H1 (cell line): ENCODE measurements around the gene APC2. TPM values are rescaled to one million over a fixed set of nuclear protein-coding genes. Genes with fewer than 3 reads are reported as not detected.

Source experiments
- CTCF ChIA-PET: fragments of 300-600 bp; sonication (Branson Sonifier 250); formaldehyde crosslinking; loops from one replicate; lab custom pipeline; 2021; ENCODE audit not compliant: partially characterized antibody; lab: Charles Lee
- POLR2A ChIA-PET: fragments of 300-600 bp; sonication (Branson Sonifier 250); formaldehyde crosslinking; loops from one replicate; lab custom pipeline; 2021; ENCODE audit warnings: inconsistent platforms; ENCODE audit not compliant: partially characterized antibody; lab: Charles Lee
- DNase-seq, 2 experiments: peaks; one replicate each; pipeline versions ENCODE4 v3.0.0 to v3.0.0-alpha.2; 2010 to 2022; ENCODE audit warnings: low spot score in 2 of 2, low read depth in 1 of 2, mixed read lengths in 1 of 2
- FAIRE-seq: peaks from 2 replicates; lab custom pipeline; 2011; peaks lifted over from hg19 to GRCh38; lab: Jason Lieb, UNC
- H2AFZ ChIP-seq: 2 replicates; pipeline ENCODE4 v1.8.1; 2012; ENCODE audit warnings: low read length, inconsistent platforms
- H2AK5ac ChIP-seq: 2 replicates; pipeline ENCODE4 v1.6.1; 2013; ENCODE audit warnings: low read depth, low read length
- H2BK120ac ChIP-seq: replicated peaks from 2 replicates; pipeline ENCODE3; 2013; ENCODE audit warnings: low read depth, low read length, inconsistent platforms
- H2BK12ac ChIP-seq: 2 replicates; pipeline ENCODE4 v1.6.1; 2013; ENCODE audit warnings: low read depth, low read length
- H2BK15ac ChIP-seq: 2 replicates; pipeline ENCODE4 v1.6.1; 2013; ENCODE audit warnings: low read length
- H2BK20ac ChIP-seq: 2 replicates; pipeline ENCODE4 v1.6.1; 2013; ENCODE audit warnings: low read length
- H2BK5ac ChIP-seq: 2 replicates; pipeline ENCODE4 v1.6.1; 2013; ENCODE audit warnings: low read depth, low read length
- H3K14ac ChIP-seq: 2 replicates; pipeline ENCODE4 v1.6.1; 2013; ENCODE audit warnings: inconsistent platforms; ENCODE audit not compliant: insufficient read length
- H3K18ac ChIP-seq: 2 replicates; pipeline ENCODE4 v1.6.1; 2013; ENCODE audit warnings: low read length; ENCODE audit errors: extremely low read depth
- H3K23ac ChIP-seq: 2 replicates; pipeline ENCODE4 v1.6.1; 2013; ENCODE audit warnings: inconsistent platforms; ENCODE audit not compliant: insufficient read length
- H3K23me2 ChIP-seq: 2 replicates; pipeline ENCODE4 v1.6.1; 2013; ENCODE audit warnings: low read depth, low read length
- H3K27ac ChIP-seq: 2 replicates; pipeline ENCODE4 v1.6.1; 2011; ENCODE audit warnings: low read depth, low read length, inconsistent platforms
- H3K27me3 ChIP-seq, 4 experiments: replicated peaks in 1 of 4; 1 replicate in 1 of 4; 2 replicates in 3 of 4; pipeline versions ENCODE4 v1.6.1 to v1.8.1; 2011 to 2013; ENCODE audit warnings: low read length in 3 of 4, mild to moderate bottlenecking in 3 of 4, inconsistent platforms in 2 of 4, mixed read lengths in 2 of 4, moderate library complexity in 1 of 4; ENCODE audit not compliant: control insufficient read depth in 3 of 4, insufficient read depth in 3 of 4; ENCODE audit errors: extremely low read depth in 1 of 4
- H3K36me3 ChIP-seq, 4 experiments: 2 replicates each; pipeline versions ENCODE4 v1.6.1 to v1.8.1; 2011 to 2013; ENCODE audit warnings: mild to moderate bottlenecking in 4 of 4, low read length in 3 of 4, moderate library complexity in 2 of 4, control low read depth in 1 of 4, inconsistent platforms in 1 of 4; ENCODE audit not compliant: insufficient read depth in 4 of 4, control insufficient read depth in 2 of 4
- H3K4ac ChIP-seq: replicated peaks from 2 replicates; pipeline ENCODE3; 2013; ENCODE audit warnings: low read length, low read depth, mixed read lengths, inconsistent platforms; ENCODE audit not compliant: insufficient read length
- H3K4me1 ChIP-seq, 4 experiments: replicated peaks in 1 of 4; 1 replicate in 1 of 4; 2 replicates in 3 of 4; pipeline versions ENCODE4 v1.6.1 to v1.8.1; 2011 to 2013; ENCODE audit warnings: low read length in 3 of 4, inconsistent platforms in 2 of 4, mixed read lengths in 1 of 4; ENCODE audit not compliant: insufficient read depth in 4 of 4, control insufficient read depth in 3 of 4
- H3K4me2 ChIP-seq, 2 experiments: 2 replicates each; pipeline versions ENCODE4 v1.6.1 to v1.8.1; 2011 to 2013; ENCODE audit warnings: low read depth in 2 of 2, low read length in 2 of 2, control low read depth in 1 of 2, inconsistent platforms in 1 of 2, mild to moderate bottlenecking in 1 of 2; ENCODE audit not compliant: insufficient read depth in 1 of 2
- H3K4me3 ChIP-seq, 4 experiments: fragments of 200-600, 300-600 bp in 1 of 4; sonication (generic), shearing (Covaris generic), sonication (Bioruptor Twin) in 1 of 4; 2 replicates each; pipeline versions ENCODE4 v1.5.1 to v1.8.1; 2011 to 2016; ENCODE audit warnings: low read length in 4 of 4, low read depth in 3 of 4, control low read depth in 2 of 4, inconsistent platforms in 2 of 4, mild to moderate bottlenecking in 2 of 4, mixed read lengths in 1 of 4, moderate library complexity in 1 of 4; ENCODE audit not compliant: insufficient read depth in 2 of 4; ENCODE audit errors: extremely low read depth in 1 of 4
- H3K56ac ChIP-seq: replicated peaks from 2 replicates; pipeline ENCODE3; 2013; ENCODE audit warnings: low read depth, mild to moderate bottlenecking, mixed read lengths, low read length, inconsistent platforms; ENCODE audit not compliant: insufficient read length
- H3K79me1 ChIP-seq: 2 replicates; pipeline ENCODE4 v1.6.1; 2013; ENCODE audit warnings: low read depth, low read length, control low read depth
- H3K79me2 ChIP-seq, 2 experiments: 2 replicates each; pipeline versions ENCODE4 v1.6.1 to v1.8.1; 2012 to 2013; ENCODE audit warnings: low read length in 2 of 2, mild to moderate bottlenecking in 2 of 2, inconsistent platforms in 1 of 2; ENCODE audit not compliant: insufficient read depth in 2 of 2, control insufficient read depth in 1 of 2
- H3K9ac ChIP-seq, 4 experiments: replicated peaks in 1 of 4; 1 replicate in 1 of 4; 2 replicates in 3 of 4; pipeline versions ENCODE4 v1.6.1 to v1.8.1; 2011 to 2013; ENCODE audit warnings: low read depth in 3 of 4, low read length in 3 of 4, control low read depth in 2 of 4, mild to moderate bottlenecking in 2 of 4, moderate library complexity in 2 of 4, inconsistent platforms in 1 of 4; ENCODE audit errors: extremely low read depth in 1 of 4
- H3K9me3 ChIP-seq, 2 experiments: 2 replicates each; pipeline versions ENCODE4 v1.6.1 to v1.8.1; 2012 to 2013; ENCODE audit warnings: mild to moderate bottlenecking in 2 of 2, moderate library complexity in 2 of 2, control low read depth in 1 of 2, inconsistent platforms in 1 of 2, low read depth in 1 of 2, low read length in 1 of 2, mixed read lengths in 1 of 2; ENCODE audit not compliant: insufficient read depth in 2 of 2
- H4K20me1 ChIP-seq, 2 experiments: replicated peaks in 1 of 2; 2 replicates each; pipeline versions ENCODE3 to v1.8.1; 2011 to 2013; ENCODE audit warnings: inconsistent platforms in 2 of 2, low read length in 2 of 2, mild to moderate bottlenecking in 1 of 2; ENCODE audit not compliant: insufficient read depth in 2 of 2, control insufficient read depth in 1 of 2
- H4K5ac ChIP-seq: 2 replicates; pipeline ENCODE4 v1.6.1; 2013; ENCODE audit warnings: low read length, low read depth, mixed read lengths, inconsistent platforms; ENCODE audit not compliant: insufficient read length
- H4K8ac ChIP-seq: 2 replicates; pipeline ENCODE4 v1.8.0; 2013; ENCODE audit warnings: mild to moderate bottlenecking, moderate library complexity, low read length, inconsistent platforms; ENCODE audit not compliant: insufficient read depth; ENCODE audit errors: extremely low read depth
- H4K91ac ChIP-seq: replicated peaks from 2 replicates; pipeline ENCODE3; 2013; ENCODE audit warnings: low read length, mixed read lengths, inconsistent platforms; ENCODE audit not compliant: insufficient read length
- E2F6 ChIP-seq: IDR thresholded peaks from 2 replicates; pipeline ENCODE4 v1.6.1; 2012; ENCODE audit warnings: inconsistent platforms
- HDAC2 ChIP-seq, 2 experiments: fragments of 300-600 bp in 1 of 2; sonication (generic) in 1 of 2; IDR thresholded peaks; 2 replicates each; pipeline ENCODE4 v1.6.1; 2011 to 2012; ENCODE audit warnings: low read depth in 2 of 2, low read length in 2 of 2, mild to moderate bottlenecking in 2 of 2, moderate library complexity in 2 of 2, borderline replicate concordance in 1 of 2, inconsistent platforms in 1 of 2
- MAX ChIP-seq: IDR thresholded peaks from 2 replicates; pipeline ENCODE4 v1.6.1; 2012; ENCODE audit warnings: inconsistent platforms
- POLR2A ChIP-seq, 2 experiments: IDR thresholded peaks; 1 replicate in 1 of 2; 2 replicates in 1 of 2; pipeline ENCODE4 v1.6.1; 2011; ENCODE audit warnings: low read depth in 2 of 2, low read length in 2 of 2, mild to moderate bottlenecking in 2 of 2; ENCODE audit errors: control extremely low read depth in 1 of 2
- POU5F1 ChIP-seq: IDR thresholded peaks from 2 replicates; pipeline ENCODE4 v1.6.1; 2011; ENCODE audit warnings: low read depth, mild to moderate bottlenecking, low read length, moderate library complexity
- WGBS, 2 experiments: shearing (Covaris generic) in 1 of 2; methylation state at CpG; one replicate each; pipeline versions ENCODE4 v1.1.6 to v1.1.7; 2013 to 2015; ENCODE audit warnings: low lambda C conversion rate in 2 of 2, mixed read lengths in 2 of 2, inconsistent platforms in 1 of 2, low coverage in 1 of 2, missing lambda C conversion rate in 1 of 2; ENCODE audit not compliant: insufficient replicate concordance in 2 of 2, insufficient coverage in 1 of 2, insufficient read length in 1 of 2; ENCODE audit errors: extremely low coverage in 1 of 2, missing lambda C conversion rate in 1 of 2; 5-methylcytosine and 5-hydroxymethylcytosine counted together
- polyA plus RNA-seq, 7 experiments: library from polyadenylated mRNA; depleted of rRNA in 3 of 7; stranded (reverse) in 5 of 7; unstranded in 2 of 7; fragments of >200 nt in 5 of 7; fragments of 200-250 nt in 2 of 7; gene quantifications; 1 replicate in 5 of 7; 2 replicates in 1 of 7; 4 replicates in 1 of 7; pipeline versions ENCODE4 v1.2.1 to v1.2.3, GENCODE V29; 2011 to 2013; ENCODE audit warnings: missing spikeins in 2 of 7, mixed read lengths in 2 of 7
- total RNA-seq: library from RNA; stranded (reverse); fragmentation: NEBNext Ultra II Directional; extraction: Animal tissue kit (Norgen Biotek cat#: 25700); gene quantifications from 2 replicates; pipeline ENCODE4 v1.2.1, GENCODE V29; 2021

The APC2 gene
- total and polyA plus RNA-seq, 2 of the 8 experiments (the other 6 are each of a cell fraction or from before 2014, with no cell fraction given) = 1.3 to 4.1 TPM

- H3K79me1 ChIP-seq = no peaks in the 10 kb centered on the region; the same call in 1 of the 2 replicates
- H3K56ac ChIP-seq = no peak overlapping the region
- no peak overlapping the region for H4K91ac ChIP-seq
- no peak overlapping the region for H2BK20ac ChIP-seq
- H3K14ac ChIP-seq = no peak overlapping the region
- FAIRE-seq (no peak), DNase-seq (no peak)
- POLR2A ChIA-PET = interaction anchor here (0.9 to 9.4 kb wide), 11 partner anchors 12 to 186 kb away, joined by 3 to 109 read pairs (median 3); partner anchors contain the start of genes FAM174C and REEP6
- H2BK5ac ChIP-seq = no peak overlapping the region
- peaks cover 4% of the 10 kb centered on the region; the same call in 1 of the 2 replicates for H3K23me2 ChIP-seq
- peak; percentile 82 for TF ChIP-seq MAX
- 0 out of 2 replicates have a peak, but pooled peaks have one; percentile 50 for TF ChIP-seq E2F6
- no peak for TF ChIP-seq HDAC2 (IDR thresholded peaks at IDR 0.05; ENCODE audit: borderline replicate concordance in 1 of 2, low read depth in 2 of 2, low read length in 2 of 2)
- no peak for TF ChIP-seq POU5F1
- no peak for TF ChIP-seq POLR2A (IDR thresholded peaks at IDR 0.05; ENCODE audit: control extremely low read depth in 1 of 2, low read depth in 2 of 2, low read length in 2 of 2)
- no peak overlapping the region for H2BK12ac ChIP-seq
- no peak overlapping the region for H3K23ac ChIP-seq
- H4K20me1 ChIP-seq = peaks cover 9% of the 10 kb centered on the region in 2 experiments
- H3K4me2 ChIP-seq = peak overlapping the region in 1 of 2 experiments; percentile 41; a peak in 1 of 4 replicates
- H3K27ac ChIP-seq = no peak overlapping the region
- CTCF ChIA-PET = interaction anchor here (0.8 to 6.9 kb wide), 8 partner anchors 11 to 372 kb away, joined by 3 to 54 read pairs (median 6); no protein-coding TSS in a partner anchor
- H3K79me2 ChIP-seq = no peaks in the 10 kb centered on the region
- H2BK120ac ChIP-seq = no peak overlapping the region
- no peak overlapping the region for H3K4ac ChIP-seq
- 0 out of 2 replicates have a peak overlapping the region, but pooled peaks have one; percentile 13 for H2BK15ac ChIP-seq
- no peak overlapping the region for H2AFZ ChIP-seq
- peaks cover 17 to 42% (median 36%) of the 10 kb centered on the region in 4 experiments for H3K27me3 ChIP-seq
- WGBS, 2 experiments = 74% methylated on average over 25 of the region's 33 CpGs; no CpG with 5 or more reads in 1 of the 2 experiments
- H3K4me3 ChIP-seq = no peak overlapping the region
- H3K9ac ChIP-seq = no peak overlapping the region
- no peaks in the 10 kb centered on the region; a peak in 1 of 8 replicates for H3K36me3 ChIP-seq
- peaks cover 0 to 39% (median 29%) of the 10 kb centered on the region in 4 experiments; a peak in 6 of 7 replicates for H3K4me1 ChIP-seq
- no peak overlapping the region; the same call in 1 of the 2 replicates for H3K18ac ChIP-seq
- no peak overlapping the region for H4K5ac ChIP-seq
- no peak overlapping the region for H2AK5ac ChIP-seq
- no peaks in the 10 kb centered on the region for H3K9me3 ChIP-seq
- no peak overlapping the region for H4K8ac ChIP-seq
These were observed 3.8 kb downstream of the APC2 start for GRCh38 chr19:1453525-1454364.
